HepG2 (cell line): ENCODE measurements around the gene PRM2. TPM values are rescaled to one million over a fixed set of nuclear protein-coding genes. Genes with fewer than 3 reads are reported as not detected.

ENCODE experiments used
- AGO2 ChIP-seq: fragments of 200-400 bp; formaldehyde crosslinking; optimal IDR thresholded peaks from 2 replicates; pipeline ENCODE3; 2017; ENCODE audit warnings: mild to moderate bottlenecking, low read depth, low read length, moderate library complexity
- DBP ChIP-seq: sonication (generic); formaldehyde crosslinking; IDR thresholded peaks from 2 replicates; pipeline ENCODE4 v1.4.0; 2020; ENCODE audit warnings: missing genetic modification reagents; ENCODE audit errors: not compliant biosample characterization
- DRAP1 ChIP-seq: IDR thresholded peaks from 2 replicates; pipeline ENCODE4 v1.6.1; 2016; ENCODE audit warnings: missing genetic modification reagents, missing compliant biosample characterization
- ETV5 ChIP-seq: IDR thresholded peaks from 2 replicates; pipeline ENCODE4 v1.6.1; 2018; ENCODE audit warnings: missing biosample characterization, missing genetic modification reagents, inconsistent platforms, borderline replicate concordance
- FOXA1 ChIP-seq, 2 experiments: fragments of 450-650 bp in 1 of 2; sonication (generic) in 1 of 2; formaldehyde crosslinking in 1 of 2; IDR thresholded peaks; 2 replicates each; pipeline versions ENCODE4 v1.4.0 to v1.6.1; 2016 to 2020; ENCODE audit warnings: missing genetic modification reagents in 1 of 2
- HIC2 ChIP-seq: sonication (generic); formaldehyde crosslinking; IDR thresholded peaks from 2 replicates; pipeline ENCODE4 v1.9.0; 2022; ENCODE audit warnings: low read depth, missing genetic modification reagents
- KDM2A ChIP-seq: sonication (generic); formaldehyde crosslinking; IDR thresholded peaks from 2 replicates; pipeline ENCODE4 v1.4.0; 2020; ENCODE audit warnings: low read depth, missing genetic modification reagents, borderline replicate concordance
- PATZ1 ChIP-seq: sonication (generic); formaldehyde crosslinking; IDR thresholded peaks from 2 replicates; pipeline ENCODE4 v1.4.0; 2020; ENCODE audit warnings: missing genetic modification reagents
- ZBTB33 ChIP-seq: sonication (generic); formaldehyde crosslinking; IDR thresholded peaks from 2 replicates; pipeline ENCODE4 v1.4.0; 2020; ENCODE audit warnings: missing genetic modification reagents
- ZBTB38 ChIP-seq: sonication (generic); formaldehyde crosslinking; IDR thresholded peaks from 2 replicates; pipeline ENCODE4 v1.5.1; 2020; ENCODE audit warnings: mild to moderate bottlenecking, missing genetic modification reagents
- ZFP91 ChIP-seq: sonication (generic); formaldehyde crosslinking; IDR thresholded peaks from 2 replicates; pipeline ENCODE4 v1.9.0; 2022; ENCODE audit warnings: missing genetic modification reagents, mild to moderate bottlenecking, borderline replicate concordance
- ZMYM3 ChIP-seq: sonication (generic); formaldehyde crosslinking; IDR thresholded peaks from 2 replicates; pipeline ENCODE4 v1.5.1; 2020; ENCODE audit warnings: mild to moderate bottlenecking, missing genetic modification reagents
- ZNF280D ChIP-seq: sonication (generic); formaldehyde crosslinking; IDR thresholded peaks from 2 replicates; pipeline ENCODE4 v1.5.1; 2020; ENCODE audit warnings: mild to moderate bottlenecking, missing genetic modification reagents
- ZSCAN31 ChIP-seq: sonication (generic); formaldehyde crosslinking; IDR thresholded peaks from 2 replicates; pipeline ENCODE4 v1.5.0; 2020; ENCODE audit warnings: low read depth, mild to moderate bottlenecking, missing genetic modification reagents
- polyA plus RNA-seq, 8 experiments: library from polyadenylated mRNA; depleted of rRNA in 3 of 8; stranded (reverse) in 7 of 8; unstranded in 1 of 8; fragments of >200 nt; fragmentation: Illumina TruSeq in 4 of 8; extraction: Trizol in 4 of 8; gene quantifications; 2 replicates each; pipeline versions ENCODE4 v1.2.1 to v1.2.3, GENCODE V29; 2011 to 2016; ENCODE audit warnings: low read depth in 4 of 8, missing spikeins in 1 of 8, mixed read lengths in 1 of 8; ENCODE audit not compliant: insufficient read depth in 1 of 8
- total RNA-seq, 5 experiments: library from RNA; depleted of rRNA; stranded (reverse); fragments of >200 nt; fragmentation: Illumina TruSeq; extraction: Trizol; gene quantifications; 2 replicates each; pipeline ENCODE4 v1.2.3, GENCODE V29; 2016; ENCODE audit warnings: low read depth in 1 of 5

The PRM2 gene
- total and polyA plus RNA-seq, 2 of the 13 experiments (the other 11 are each of a cell fraction or from before 2014, with no cell fraction given), result 0.54 TPM; not detected in 1

GRCh38 chr16:11303405-11304138 lies 27.3 kb upstream of the PRM2 start (continued):
- TF ChIP-seq ZNF280D (CRISPR knock-in tag) (0 out of 2 replicates have a peak, but pooled peaks have one; percentile 27), KDM2A (peak; percentile 60; the same call in 1 of the 2 replicates), ZMYM3 (0 out of 2 replicates have a peak, but pooled peaks have one; percentile 59), HIC2 (CRISPR knock-in tag) (peak; percentile 64; the same call in 1 of the 2 replicates), AGO2 (no peak), ZFP91 (CRISPR knock-in tag) (peak; percentile 30; the same call in 1 of the 2 replicates), ZSCAN31 (CRISPR knock-in tag) (no peak), ZBTB38 (CRISPR knock-in tag) (peak; percentile 79), DRAP1 (0 out of 2 replicates have a peak, but pooled peaks have one; percentile 23), ZBTB33 (peak; percentile 61), FOXA1 (IDR thresholded peaks at IDR 0.05) (no peak), FOXA1 (CRISPR knock-in tag; IDR thresholded peaks at IDR 0.05) (peak; percentile 1; the same call in 1 of the 2 replicates), ETV5 (CRISPR knock-in tag) (0 out of 2 replicates have a peak, but pooled peaks have one; percentile 5), PATZ1 (CRISPR knock-in tag) (peak; percentile 63; the same call in 1 of the 2 replicates), DBP (CRISPR knock-in tag) (no peak)
